GM21619 (cell line): ENCODE data around the gene LCORL.
"Not testable (repeated sequence)": the region's sequence is repeated elsewhere in the genome, so short reads cannot be mapped to it uniquely, and the experiment has no call there.

ENCODE experiments used
- ATAC-seq: cut with Tn5 transposase; IDR thresholded peaks from one replicate; pipeline ENCODE4 v1.9.1; 2021; ENCODE audit not compliant: unreplicated experiment

The LCORL gene

DNA sequence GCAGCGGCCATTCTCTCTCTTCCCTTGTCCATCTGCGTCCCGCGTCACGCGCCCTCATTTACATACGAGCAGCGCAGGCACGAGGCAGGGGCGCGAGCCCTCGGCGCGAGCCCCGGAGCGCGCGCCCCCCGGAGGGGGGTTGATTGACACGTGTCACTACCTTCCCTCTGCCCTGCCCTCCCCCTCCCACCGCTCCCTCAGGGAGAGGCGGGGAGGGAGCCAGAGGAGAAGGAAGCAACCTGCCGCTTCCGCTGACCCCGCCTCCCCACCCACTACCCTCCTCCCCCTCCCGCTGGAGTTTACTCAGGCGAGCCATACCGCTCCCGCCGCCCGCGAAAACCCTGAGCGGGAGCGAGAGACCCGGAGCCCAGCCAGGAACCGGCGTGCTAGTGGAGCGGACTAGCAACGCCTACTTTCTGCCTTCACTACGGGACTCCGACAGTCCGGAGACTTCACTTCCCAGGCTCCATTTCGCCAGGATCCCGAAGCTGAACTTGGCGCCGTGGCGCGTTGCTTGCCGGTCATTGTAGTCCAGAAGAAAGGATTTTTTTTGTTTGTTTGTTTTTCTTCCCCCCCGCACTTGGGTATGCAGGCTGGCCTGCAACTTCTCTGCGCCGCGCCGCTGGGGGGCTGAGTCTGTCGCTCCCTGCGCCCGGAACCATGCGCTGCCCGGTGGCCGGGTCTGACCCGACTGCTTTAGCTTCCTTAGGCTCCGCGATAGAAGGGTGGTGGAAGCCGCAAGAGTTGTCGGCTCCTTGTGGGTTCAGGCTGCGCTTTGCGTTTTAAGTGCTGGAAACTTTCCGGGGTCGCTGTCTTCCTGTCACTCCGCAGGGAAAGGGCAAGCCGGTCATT, at the start of gene LCORL:
LCORL (minus strand) TSS at position 36 of the 852 bp plus-strand sequence; CDS start at position 32, 4 bp downstream.
- peak; percentile 72 for ATAC-seq

- no peak for ATAC-seq
Observed at GRCh38 chr4:18069810-18070209, 48.3 kb upstream of the LCORL start.

DNA sequence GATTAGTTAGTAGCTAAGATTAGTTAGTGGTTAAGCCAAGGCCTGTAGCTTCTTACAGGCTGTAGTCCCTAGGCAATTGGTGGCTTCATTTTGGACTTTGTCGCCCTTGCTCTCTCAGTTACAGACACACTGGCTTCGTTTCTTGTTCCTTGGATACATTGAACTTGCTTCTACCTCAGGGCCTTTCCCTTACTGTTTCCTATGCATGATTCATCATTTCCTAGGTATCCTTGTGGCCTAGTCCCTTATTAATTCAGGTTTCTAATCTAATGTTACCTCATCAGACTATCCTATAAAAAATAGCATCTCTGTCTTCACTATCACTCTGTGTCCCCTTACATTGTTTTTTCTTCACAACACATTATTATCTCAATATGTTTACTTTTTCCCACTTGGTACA, 45.5 kb upstream of the LCORL start:
- ATAC-seq: no peak

- ATAC-seq: no peak
Observed at GRCh38 chr4:18063079-18063478, 41.5 kb upstream of the LCORL start.

DNA sequence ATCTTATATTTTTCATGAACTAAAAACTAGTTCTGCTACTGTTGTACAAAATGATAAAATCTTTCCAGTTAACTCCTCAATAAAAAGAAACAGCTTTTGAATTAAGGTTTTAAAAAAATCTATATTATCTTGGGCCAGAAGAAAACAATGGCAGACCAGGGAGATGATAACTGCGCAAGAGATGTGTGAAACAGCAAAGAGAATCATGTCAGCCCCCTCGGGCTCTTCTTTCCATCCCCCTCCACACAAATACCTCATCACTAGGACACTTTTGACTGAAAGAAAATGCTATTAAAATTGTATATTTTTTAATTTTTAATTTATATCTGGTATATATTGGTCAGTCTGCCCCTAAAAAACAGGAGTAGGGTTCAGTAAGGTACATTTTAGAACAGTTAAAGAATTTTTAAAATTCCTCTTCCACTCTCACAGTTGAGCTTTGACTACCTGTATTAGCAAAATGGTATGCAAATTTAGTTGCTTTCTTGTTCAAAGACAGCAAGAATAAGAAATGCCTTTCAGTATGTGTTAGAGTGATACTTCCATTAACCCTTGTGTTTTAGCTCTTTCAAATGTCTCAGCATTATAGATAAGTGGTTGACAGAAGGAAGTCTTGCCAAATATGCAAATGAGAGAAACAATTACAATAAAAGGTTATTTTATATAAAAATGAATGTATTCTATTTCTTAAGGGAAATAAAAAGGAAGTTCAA, 36.4 kb upstream of the LCORL start:
- ATAC-seq: peak; percentile 72

DNA sequence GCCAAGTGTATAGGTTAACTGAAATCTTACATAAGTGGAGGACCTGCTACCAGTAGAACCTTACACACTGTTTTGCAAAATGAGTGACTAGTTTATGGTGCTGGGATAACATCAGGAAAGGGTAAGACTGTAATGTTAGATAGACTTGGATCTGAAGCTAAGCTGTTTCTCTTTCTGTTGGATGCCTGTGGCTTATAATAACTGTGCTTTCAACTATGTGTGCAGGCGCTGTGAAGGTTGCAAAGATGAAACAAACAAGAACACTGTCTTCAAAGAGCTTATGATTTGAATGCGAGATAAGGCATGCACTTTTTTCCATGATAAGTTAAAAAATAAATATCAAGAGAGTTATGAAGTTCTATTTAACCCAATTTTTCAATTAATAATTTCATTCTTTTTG, 34.5 kb upstream of the LCORL start:
- ATAC-seq: no peak

DNA sequence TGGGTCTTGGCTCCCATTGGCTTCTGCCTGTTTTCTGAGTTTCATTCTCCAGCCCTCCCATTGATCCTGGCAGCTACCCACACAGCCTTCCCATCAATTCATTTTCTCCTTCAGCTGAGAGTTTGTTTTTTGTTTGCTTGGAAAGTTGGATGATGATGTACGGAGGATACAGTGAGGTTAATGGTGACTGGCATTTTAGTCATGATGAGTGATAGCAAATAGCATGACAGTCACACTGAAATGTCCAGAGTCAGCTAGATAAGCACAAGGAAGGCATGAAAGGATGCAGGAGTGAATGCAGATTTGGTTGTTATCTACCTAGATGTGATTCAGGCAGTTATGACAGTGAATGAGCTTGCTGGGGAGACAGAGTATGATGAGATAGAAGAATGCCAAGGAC, 30.6 kb upstream of the LCORL start:
- no peak for ATAC-seq

DNA sequence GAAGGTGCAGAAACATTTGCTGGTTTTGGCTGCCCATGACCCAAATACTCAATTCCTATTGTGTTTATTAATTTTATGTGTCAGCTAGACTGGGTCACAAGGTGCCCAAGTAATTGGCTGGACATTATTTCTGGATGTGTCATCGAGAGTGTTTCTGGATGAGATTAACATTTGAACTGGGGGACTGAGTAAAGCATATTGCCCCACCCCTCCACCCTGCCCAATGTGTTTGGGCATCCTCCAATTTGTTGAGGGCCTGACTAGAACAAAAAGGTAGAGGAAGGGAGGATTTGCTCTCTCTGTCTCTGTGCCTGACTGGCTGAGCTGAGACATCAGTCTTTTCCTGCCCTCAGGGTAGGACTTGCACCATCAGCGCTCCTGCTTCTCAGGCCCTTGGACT, 29.7 kb upstream of the LCORL start:
- ATAC-seq: no peak

GRCh38 chr4:18050448-18050847, 28.9 kb upstream of the LCORL start:
- no peak for ATAC-seq

- ATAC-seq: no peak
Observed at GRCh38 chr4:18049446-18049845, 27.9 kb upstream of the LCORL start.

DNA sequence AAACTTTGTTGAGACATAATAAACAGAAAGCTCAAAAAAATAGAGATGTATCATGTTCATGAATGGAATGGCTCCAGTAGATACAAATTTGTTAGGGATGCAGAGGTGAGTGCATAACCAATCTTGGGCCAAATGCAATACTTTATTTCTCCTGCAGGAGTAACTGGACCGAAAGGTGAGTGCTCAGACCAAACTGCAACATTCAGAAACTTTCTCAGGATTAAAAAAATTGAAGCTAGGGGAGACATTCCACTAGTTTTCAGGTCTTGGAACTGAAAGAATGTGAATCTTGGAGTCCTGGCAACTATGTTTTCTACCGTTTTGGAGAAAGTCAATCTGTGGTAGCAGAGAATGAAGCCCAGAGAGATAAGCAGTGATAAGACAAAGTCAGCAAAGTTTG, 21.2 kb upstream of the LCORL start:
- no peak for ATAC-seq

DNA sequence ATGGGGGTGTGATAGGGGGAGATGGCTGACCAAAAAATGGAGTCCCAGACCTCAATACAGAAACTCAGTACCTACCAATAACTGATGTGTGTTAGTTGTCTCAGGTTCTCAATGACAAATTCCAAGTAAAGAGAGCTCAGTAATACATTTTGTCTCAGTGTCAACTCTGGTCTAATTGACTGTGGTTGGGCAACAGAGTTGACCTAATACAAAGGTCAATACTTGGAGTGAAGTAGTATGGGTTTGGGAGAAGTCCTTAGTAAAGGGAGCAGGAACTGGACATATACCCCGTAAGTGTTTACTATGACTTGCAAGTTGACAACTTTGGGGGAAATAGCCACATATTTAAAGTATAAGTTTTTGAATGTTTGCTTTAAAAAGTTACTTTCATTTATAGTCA, 20.5 kb upstream of the LCORL start:
- no peak for ATAC-seq

- no peak for ATAC-seq
Observed at GRCh38 chr4:18041114-18041513, 19.6 kb upstream of the LCORL start.

DNA sequence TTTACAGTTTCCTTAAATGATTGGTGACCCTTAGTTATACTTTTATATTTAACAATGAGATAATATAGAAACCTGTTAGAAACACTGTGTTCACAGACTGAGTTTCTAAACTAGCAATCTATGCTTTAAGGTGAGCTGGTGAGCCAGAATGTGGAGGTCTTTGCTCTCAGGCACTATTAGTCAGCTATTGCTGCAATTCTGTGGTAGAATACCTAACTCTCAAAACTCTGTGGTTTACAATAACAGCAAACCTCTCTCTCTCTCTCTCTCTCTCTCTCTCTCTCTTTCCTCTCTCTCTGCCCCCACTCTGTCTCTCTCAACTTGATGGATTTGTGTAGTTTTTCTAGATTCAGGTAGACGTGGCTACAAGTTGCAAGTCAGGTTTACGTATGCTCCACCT, 17.6 kb upstream of the LCORL start:
- peak; percentile 62 for ATAC-seq

DNA sequence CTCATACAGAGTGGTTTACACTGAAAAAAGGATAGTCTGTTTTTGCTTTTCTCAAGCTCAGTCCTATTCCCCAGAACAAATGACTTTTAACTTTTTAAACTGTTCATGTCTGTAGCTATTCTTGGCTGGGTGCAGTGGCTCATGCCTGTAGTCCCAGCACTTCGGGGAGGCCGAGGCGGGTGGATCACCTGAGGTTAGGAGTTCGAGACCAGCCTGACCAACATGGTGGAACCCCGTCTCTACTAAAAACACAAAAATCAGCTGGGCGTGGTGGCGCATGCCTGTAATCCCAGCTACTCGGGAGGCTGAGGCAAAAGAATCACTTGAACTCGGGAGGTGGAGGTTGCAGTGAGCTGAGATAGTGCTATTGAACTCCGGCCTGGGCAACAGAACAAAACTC, 14.8 kb upstream of the LCORL start:
- not testable (repeated sequence) for ATAC-seq

DNA sequence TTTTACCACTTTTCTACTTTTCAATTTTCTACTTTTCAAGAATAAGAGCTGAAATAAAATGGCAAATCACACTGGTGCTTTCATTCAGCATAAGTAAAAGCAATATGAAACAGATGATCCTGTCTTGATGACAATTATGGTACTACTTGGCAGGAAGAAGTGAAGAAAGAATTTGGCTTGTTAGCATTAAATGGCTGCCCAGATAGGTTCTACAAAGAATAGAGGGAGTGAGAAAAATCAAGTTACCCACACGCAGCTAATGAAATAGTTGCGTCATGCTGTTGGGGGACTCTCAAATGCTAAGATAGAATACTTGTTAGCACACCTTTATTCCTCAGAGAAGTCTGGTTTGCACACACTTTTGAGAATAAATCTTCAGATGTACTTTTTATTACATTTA, 12.5 kb upstream of the LCORL start:
- no peak for ATAC-seq

GRCh38 chr4:18033111-18034085, 11.8 kb upstream of the LCORL start:
- ATAC-seq: no peak

DNA sequence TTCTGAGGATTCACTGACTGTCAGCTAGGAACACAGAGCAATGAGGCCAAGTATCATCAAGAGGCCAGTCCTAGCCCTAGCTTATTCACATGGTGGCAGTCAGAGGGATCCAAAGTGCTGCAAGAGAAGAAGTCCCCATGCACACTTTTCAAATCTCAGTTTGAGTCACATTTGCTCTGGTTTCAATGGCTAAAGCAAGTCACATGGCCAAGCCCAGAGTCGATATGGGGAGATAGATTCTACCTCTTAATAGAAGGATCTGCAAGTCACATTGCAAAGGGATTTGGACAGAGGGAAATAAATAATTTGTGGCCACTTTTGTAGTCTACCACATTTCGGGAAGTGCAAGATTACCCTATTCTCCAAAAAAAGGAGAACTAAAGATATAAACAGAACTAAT, 3.7 kb upstream of the LCORL start:
- no peak for ATAC-seq

- ATAC-seq: no peak
Observed at GRCh38 chr4:18022572-18023050, 1.1 kb upstream of the LCORL start.

GRCh38 chr4:18021470-18021719, 160 bp downstream of the LCORL start:
- ATAC-seq: peak; percentile 6
